CD4-positive, alpha-beta T cell treated with Interferon alpha-2 for 1 hour (primary cell): Measurements from ENCODE around the gene RAD21L1.

Experiments
- DNase-seq, 2 donors: peaks; one replicate each; pipeline ENCODE4 v3.0.0-alpha.2; 2020 to 2022

RAD21L1 gene

GRCh38 chr20:1297486-1297885, 71.6 kb downstream of the RAD21L1 start:
- no peak for DNase-seq

GRCh38 chr20:1298166-1298565, 72.3 kb downstream of the RAD21L1 start:
- DNase-seq, result no peak

- no peak for DNase-seq
Observed at GRCh38 chr20:1298888-1299511, 73.2 kb downstream of the RAD21L1 start.

GRCh38 chr20:1299522-1299921, 73.7 kb downstream of the RAD21L1 start:
- peak in 1 of 2 donors; percentile 37 for DNase-seq

- no peak for DNase-seq
Observed at GRCh38 chr20:1300083-1300840, 74.4 kb downstream of the RAD21L1 start.

- DNase-seq, result peak; percentile 18 to 38
Observed at GRCh38 chr20:1301031-1301529, 75.2 kb downstream of the RAD21L1 start.

- no peak for DNase-seq
Observed at GRCh38 chr20:1302685-1303541, 77.1 kb downstream of the RAD21L1 start.

- DNase-seq, result no peak
Observed at GRCh38 chr20:1304710-1305515, 79.1 kb downstream of the RAD21L1 start.
